ENCODE measurements around the gene NSDHL.

DNA sequence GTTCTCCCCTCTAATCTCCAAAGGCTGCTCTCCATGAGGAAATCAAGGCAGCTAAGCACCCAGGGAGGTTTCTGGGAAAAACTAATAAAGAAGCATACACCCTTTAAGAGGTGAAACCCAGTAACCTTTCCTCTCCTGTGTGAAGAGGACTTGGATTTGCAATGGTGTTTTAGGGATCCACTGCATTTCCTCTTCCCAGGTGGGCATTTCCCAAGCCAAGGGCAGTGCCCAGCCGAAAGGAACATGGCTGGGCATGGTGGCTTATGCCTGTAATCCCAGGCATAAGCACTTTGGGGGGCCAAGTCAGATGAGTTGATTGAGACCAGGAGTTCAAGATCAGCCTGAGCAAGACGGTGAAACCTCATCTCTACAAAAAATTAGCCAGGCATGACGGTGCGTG is 61.6 kb downstream of the NSDHL start:
- TF ChIP-seq, protein P1, sequence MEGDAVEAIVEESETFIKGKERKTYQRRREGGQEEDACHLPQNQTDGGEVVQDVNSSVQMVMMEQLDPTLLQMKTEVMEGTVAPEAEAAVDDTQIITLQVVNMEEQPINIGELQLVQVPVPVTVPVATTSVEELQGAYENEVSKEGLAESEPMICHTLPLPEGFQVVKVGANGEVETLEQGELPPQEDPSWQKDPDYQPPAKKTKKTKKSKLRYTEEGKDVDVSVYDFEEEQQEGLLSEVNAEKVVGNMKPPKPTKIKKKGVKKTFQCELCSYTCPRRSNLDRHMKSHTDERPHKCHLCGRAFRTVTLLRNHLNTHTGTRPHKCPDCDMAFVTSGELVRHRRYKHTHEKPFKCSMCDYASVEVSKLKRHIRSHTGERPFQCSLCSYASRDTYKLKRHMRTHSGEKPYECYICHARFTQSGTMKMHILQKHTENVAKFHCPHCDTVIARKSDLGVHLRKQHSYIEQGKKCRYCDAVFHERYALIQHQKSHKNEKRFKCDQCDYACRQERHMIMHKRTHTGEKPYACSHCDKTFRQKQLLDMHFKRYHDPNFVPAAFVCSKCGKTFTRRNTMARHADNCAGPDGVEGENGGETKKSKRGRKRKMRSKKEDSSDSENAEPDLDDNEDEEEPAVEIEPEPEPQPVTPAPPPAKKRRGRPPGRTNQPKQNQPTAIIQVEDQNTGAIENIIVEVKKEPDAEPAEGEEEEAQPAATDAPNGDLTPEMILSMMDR (IDR thresholded peaks at IDR 0.05) = no peak
- no peak for TF ChIP-seq POLR2A (IDR thresholded peaks at IDR 0.05)

Measured in testis (tissue), 2 donors.